Mesothelial cell of epicardium (in vitro differentiated cells): ENCODE results near the gene PPFIA4. TPM values are rescaled to one million over a fixed set of nuclear protein-coding genes. Genes with fewer than 3 reads are reported as not detected.
A peak's percentile ranks its signal among the peaks of the same experiment; 100 is the strongest.

Source experiments
- DNase-seq, 2 experiments: peaks; one replicate each; pipeline ENCODE4 v3.0.0; 2021; ENCODE audit warnings: low spot score in 2 of 2; ENCODE audit not compliant: unreplicated experiment in 2 of 2
- H3K27ac Mint-ChIP-seq: 2 replicates; pipeline ENCODE4 v1.8.0; 2021; ENCODE audit warnings: mixed read lengths
- H3K27me3 Mint-ChIP-seq: 2 replicates; pipeline ENCODE4 v1.8.0; 2021; ENCODE audit warnings: low read depth, mixed read lengths
- H3K36me3 Mint-ChIP-seq: 2 replicates; pipeline ENCODE4 v1.8.0; 2021; ENCODE audit warnings: mixed read lengths
- H3K4me1 Mint-ChIP-seq: 2 replicates; pipeline ENCODE4 v1.8.0; 2021; ENCODE audit warnings: mixed read lengths
- H3K4me3 Mint-ChIP-seq: 2 replicates; pipeline ENCODE4 v1.8.0; 2021; ENCODE audit warnings: mild to moderate bottlenecking, moderate library complexity, mixed read lengths
- H3K9me3 Mint-ChIP-seq: 2 replicates; pipeline ENCODE4 v1.8.0; 2021; ENCODE audit warnings: mixed read lengths
- CTCF ChIP-seq: fragments of 200-600 bp; sonication (generic); IDR thresholded peaks from one replicate; pipeline ENCODE4 v1.5.0; 2021; ENCODE audit warnings: antibody characterized with exemption; ENCODE audit not compliant: unreplicated experiment
- total RNA-seq: library from RNA; stranded (reverse); gene quantifications from 3 replicates; pipeline ENCODE4 v1.2.1, GENCODE V29; 2021

Gene PPFIA4
- total RNA-seq, 1 donor from 2014 or later: 35.3 TPM

- H3K27ac Mint-ChIP-seq: no peak overlapping the region
Measured at GRCh38 chr1:203054642-203055041, 28.4 kb downstream of the PPFIA4 start.

GRCh38 chr1:203055161-203055799 is 29.0 kb downstream of the PPFIA4 start:
- TF ChIP-seq CTCF: no peak
- Mint-ChIP-seq H3K27ac (no peak overlapping the region), H3K27me3 (no peaks in the 10 kb centered on the region), H3K36me3 (peaks cover 11% of the 10 kb centered on the region), H3K4me3 (no peak overlapping the region), H3K4me1 (peaks cover 37% of the 10 kb centered on the region), H3K9me3 (no peaks in the 10 kb centered on the region)
- no peak for DNase-seq

More at GRCh38 chr1:203054642-203055041, 28.4 kb downstream of the PPFIA4 start:
- no peaks in the 10 kb centered on the region for H3K9me3 Mint-ChIP-seq
- no peak for DNase-seq
- peaks cover 8% of the 10 kb centered on the region for H3K36me3 Mint-ChIP-seq
- no peak for TF ChIP-seq CTCF
- H3K4me3 Mint-ChIP-seq: no peak overlapping the region
- H3K27me3 Mint-ChIP-seq: no peaks in the 10 kb centered on the region
- peaks cover 37% of the 10 kb centered on the region for H3K4me1 Mint-ChIP-seq

- peaks cover 16% of the 10 kb centered on the region for H3K36me3 Mint-ChIP-seq
- no peak overlapping the region for H3K4me3 Mint-ChIP-seq
- no peaks in the 10 kb centered on the region for H3K27me3 Mint-ChIP-seq
- H3K27ac Mint-ChIP-seq: no peak overlapping the region
- no peak for TF ChIP-seq CTCF
- peaks cover 37% of the 10 kb centered on the region for H3K4me1 Mint-ChIP-seq
- H3K9me3 Mint-ChIP-seq: no peaks in the 10 kb centered on the region
- no peak for DNase-seq
Measured at GRCh38 chr1:203056012-203056411, 29.7 kb downstream of the PPFIA4 start.

- no peak for DNase-seq
- H3K27me3 Mint-ChIP-seq: no peaks in the 10 kb centered on the region
- no peaks in the 10 kb centered on the region for H3K9me3 Mint-ChIP-seq
- H3K4me3 Mint-ChIP-seq: no peak overlapping the region
- peaks cover 18% of the 10 kb centered on the region for H3K36me3 Mint-ChIP-seq
- peaks cover 34% of the 10 kb centered on the region for H3K4me1 Mint-ChIP-seq
- no peak for TF ChIP-seq CTCF
- H3K27ac Mint-ChIP-seq: no peak overlapping the region
Measured at GRCh38 chr1:203056516-203056915, 30.2 kb downstream of the PPFIA4 start.

- peak overlapping the region; percentile 35 for H3K27ac Mint-ChIP-seq
- TF ChIP-seq CTCF: no peak
- no peak overlapping the region for H3K4me3 Mint-ChIP-seq
- H3K27me3 Mint-ChIP-seq: no peaks in the 10 kb centered on the region
- DNase-seq: no peak
- H3K9me3 Mint-ChIP-seq: no peaks in the 10 kb centered on the region
- peaks cover 18% of the 10 kb centered on the region for H3K36me3 Mint-ChIP-seq
- peaks cover 21% of the 10 kb centered on the region for H3K4me1 Mint-ChIP-seq
Measured at GRCh38 chr1:203057911-203058675, 31.8 kb downstream of the PPFIA4 start.
